ENCODE results near the gene CD84.
"Not testable (repeated sequence)": the region's sequence is repeated elsewhere in the genome, so short reads cannot be mapped to it uniquely, and the experiment has no call there.

CD84 gene

DNA sequence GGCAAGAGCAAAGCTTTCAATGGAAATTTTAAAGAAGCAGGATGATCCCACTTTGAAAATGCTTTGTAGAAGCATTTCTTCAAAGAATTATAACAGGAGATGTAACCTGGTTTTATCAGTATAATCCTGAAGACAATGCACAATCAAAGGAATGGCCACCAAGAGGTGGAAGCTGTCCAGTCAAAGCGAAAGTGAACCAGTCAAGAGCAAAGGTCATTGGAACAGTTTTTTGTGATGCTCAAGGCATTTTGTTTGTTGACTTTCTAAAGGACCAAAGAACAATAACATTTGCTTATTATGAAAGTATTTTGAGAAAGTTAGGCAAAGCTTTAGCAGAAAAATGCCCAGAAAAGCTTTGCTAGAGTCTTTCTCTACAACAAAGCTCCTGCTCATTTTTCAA is 5.5 kb upstream of the CD84 start:
- no peak overlapping the region for H3K4me3 ChIP-seq (ENCODE audit: low read length)
- H3K9me3 ChIP-seq (ENCODE audit: insufficient read depth, low read depth, low read length): no peaks in the 10 kb centered on the region
- H3K27ac ChIP-seq (ENCODE audit: low read depth, low read length): no peak overlapping the region
- no peaks in the 10 kb centered on the region for H3K27me3 ChIP-seq (ENCODE audit: insufficient read depth, low read length)
- H3K4me1 ChIP-seq (ENCODE audit: insufficient read depth, low read length): no peaks in the 10 kb centered on the region
- H3K36me3 ChIP-seq (ENCODE audit: insufficient read depth, low read length): no peaks in the 10 kb centered on the region
- WGBS: 94% methylated on average over 1 of the region's 1 CpG
- H3K9ac ChIP-seq (ENCODE audit: low read depth, low read length): no peak overlapping the region

DNA sequence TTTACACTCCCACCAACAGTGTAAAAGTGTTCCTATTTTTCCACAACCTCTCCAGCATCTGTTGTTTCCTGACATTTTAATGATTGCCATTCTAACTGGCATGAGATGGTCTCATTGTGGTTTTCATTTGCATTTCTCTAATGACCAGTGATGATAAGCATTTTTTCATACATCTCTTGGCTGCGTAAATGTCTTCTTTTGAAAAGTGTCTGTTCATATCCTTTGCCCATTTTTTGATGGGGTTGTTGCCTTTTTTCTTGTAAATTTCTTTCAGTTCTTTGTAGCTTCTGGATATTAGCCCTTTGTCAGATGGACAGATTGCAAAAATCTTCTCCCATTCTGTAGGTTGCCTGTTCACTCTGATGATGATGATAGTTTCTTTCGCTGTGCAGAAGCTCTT is 3.7 kb upstream of the CD84 start:
- H3K27me3 ChIP-seq (ENCODE audit: insufficient read depth, low read length); H3K4me3 ChIP-seq (ENCODE audit: low read length); H3K4me1 ChIP-seq (ENCODE audit: insufficient read depth, low read length); H3K27ac ChIP-seq (ENCODE audit: low read depth, low read length); H3K9me3 ChIP-seq (ENCODE audit: insufficient read depth, low read depth, low read length); H3K9ac ChIP-seq (ENCODE audit: low read depth, low read length); H3K36me3 ChIP-seq (ENCODE audit: insufficient read depth, low read length): not testable (repeated sequence)
- WGBS: 100% methylated on average over 2 of the region's 2 CpGs

DNA sequence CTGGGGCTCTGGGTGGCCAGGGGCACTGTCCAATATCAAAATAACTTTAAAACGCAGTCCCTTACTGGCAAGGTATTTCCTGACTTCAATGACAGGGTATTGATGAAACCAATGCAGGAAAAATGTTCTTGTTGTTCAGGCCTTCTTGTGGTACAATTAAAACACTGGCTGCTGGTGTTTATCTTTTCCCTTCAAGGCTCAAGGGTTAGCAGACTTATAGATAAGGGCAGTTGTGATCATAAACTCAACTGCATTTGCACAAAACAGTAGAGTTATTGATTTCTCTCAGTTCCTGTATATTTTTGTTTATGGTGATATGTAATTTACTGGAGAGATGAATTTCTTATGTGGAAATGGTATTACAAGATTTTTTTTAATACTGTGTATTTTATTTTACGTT is 2.7 kb upstream of the CD84 start:
- no peaks in the 10 kb centered on the region for H3K4me1 ChIP-seq (ENCODE audit: insufficient read depth, low read length)
- no peaks in the 10 kb centered on the region for H3K36me3 ChIP-seq (ENCODE audit: insufficient read depth, low read length)
- no peak overlapping the region for H3K27ac ChIP-seq (ENCODE audit: low read depth, low read length)
- H3K9ac ChIP-seq (ENCODE audit: low read depth, low read length): no peak overlapping the region
- no peak overlapping the region for H3K4me3 ChIP-seq (ENCODE audit: low read length)
- H3K9me3 ChIP-seq (ENCODE audit: insufficient read depth, low read depth, low read length): no peaks in the 10 kb centered on the region
- no peaks in the 10 kb centered on the region for H3K27me3 ChIP-seq (ENCODE audit: insufficient read depth, low read length)
- WGBS: 88% methylated on average over 1 of the region's 2 CpGs

DNA sequence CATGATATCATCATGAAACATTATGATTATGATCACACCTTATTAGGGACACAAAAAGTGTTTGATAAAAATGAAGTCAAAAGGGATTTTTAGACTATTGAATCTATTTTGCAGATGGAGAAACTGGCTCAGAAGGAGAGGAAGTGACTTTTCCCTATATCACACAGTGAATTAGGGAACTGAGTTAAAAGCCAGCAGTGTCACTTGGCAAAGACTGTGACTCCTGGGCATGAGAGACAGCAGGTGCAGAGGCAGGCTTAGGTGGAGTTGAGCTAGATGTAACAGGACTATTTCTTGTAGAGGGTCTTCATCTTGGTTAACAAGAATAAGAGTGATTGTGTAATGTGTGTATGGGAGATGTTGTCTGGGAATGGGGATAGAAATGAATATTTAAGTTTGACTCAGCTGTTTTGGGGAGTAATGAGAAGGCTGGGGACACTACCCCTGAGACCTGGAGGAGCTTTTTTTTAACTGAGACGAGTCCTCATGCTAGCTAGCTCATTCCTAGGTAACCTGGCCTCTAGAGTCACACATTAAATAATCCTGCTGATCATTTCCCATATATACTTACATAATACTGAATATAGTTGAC is 1.0 kb upstream of the CD84 start:
- WGBS: 92% methylated on average over 1 of the region's 1 CpG
- Histone ChIP-seq H3K4me1 (ENCODE audit: insufficient read depth, low read length) (no peaks in the 10 kb centered on the region), H3K36me3 (ENCODE audit: insufficient read depth, low read length) (no peaks in the 10 kb centered on the region), H3K9ac (ENCODE audit: low read depth, low read length) (no peak overlapping the region), H3K27me3 (ENCODE audit: insufficient read depth, low read length) (no peaks in the 10 kb centered on the region), H3K27ac (ENCODE audit: low read depth, low read length) (no peak overlapping the region), H3K9me3 (ENCODE audit: insufficient read depth, low read depth, low read length) (no peaks in the 10 kb centered on the region), H3K4me3 (ENCODE audit: low read length) (no peak overlapping the region)

DNA sequence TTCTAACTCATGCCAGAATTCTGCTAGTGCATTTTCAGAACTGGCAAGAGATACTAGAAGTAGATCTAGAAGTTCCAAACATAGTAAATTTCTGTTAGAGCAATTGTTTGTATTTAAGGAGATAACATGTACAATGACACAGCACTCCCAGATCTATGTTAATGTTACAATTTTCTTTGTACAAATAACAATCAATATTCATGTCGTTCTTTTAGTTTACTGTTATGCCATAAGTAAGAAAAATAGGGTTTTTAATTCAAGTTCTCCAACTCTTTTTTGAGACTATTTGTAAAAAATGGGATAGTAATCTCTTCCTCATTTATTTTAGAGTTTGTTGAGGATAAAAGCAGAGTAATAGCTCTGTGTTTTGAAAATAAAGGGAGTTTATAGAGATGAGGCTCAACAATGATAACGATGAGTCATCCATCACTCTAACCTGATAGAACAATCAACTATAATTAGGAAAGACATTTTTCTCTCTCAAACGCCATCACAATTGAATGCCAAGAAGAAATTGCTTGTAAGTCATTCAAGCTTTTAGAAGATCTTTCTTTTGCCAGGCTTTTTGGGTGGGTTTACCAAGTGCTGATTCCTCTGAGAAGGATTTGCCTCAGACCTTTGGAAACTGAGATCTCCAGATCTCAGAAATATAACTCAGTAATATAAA is 638 bp downstream of the CD84 start:
- no peak overlapping the region for H3K27ac ChIP-seq (ENCODE audit: low read depth, low read length)
- H3K4me1 ChIP-seq (ENCODE audit: insufficient read depth, low read length): no peaks in the 10 kb centered on the region
- no peak overlapping the region for H3K9ac ChIP-seq (ENCODE audit: low read depth, low read length)
- H3K36me3 ChIP-seq (ENCODE audit: insufficient read depth, low read length): no peaks in the 10 kb centered on the region
- 75% methylated on average over 1 of the region's 3 CpGs for WGBS
- H3K27me3 ChIP-seq (ENCODE audit: insufficient read depth, low read length): no peaks in the 10 kb centered on the region
- H3K4me3 ChIP-seq (ENCODE audit: low read length): no peak overlapping the region
- H3K9me3 ChIP-seq (ENCODE audit: insufficient read depth, low read depth, low read length): no peaks in the 10 kb centered on the region

DNA sequence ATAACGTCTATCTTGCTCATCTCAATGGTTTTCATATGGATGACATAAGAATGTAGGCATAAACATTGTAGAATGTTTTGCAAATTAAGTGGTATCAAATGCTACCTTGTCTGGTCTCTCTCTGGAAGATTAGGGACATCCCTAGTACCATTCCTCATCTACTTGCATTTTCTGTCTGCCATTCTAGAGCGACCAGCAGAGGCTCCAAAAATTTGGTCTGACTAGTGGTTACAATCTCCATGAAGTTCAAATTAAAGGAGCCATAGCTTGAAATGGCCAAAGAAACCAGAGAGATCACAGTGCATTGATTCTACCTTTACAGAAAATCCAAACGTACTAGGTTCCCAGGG is 1.1 kb downstream of the CD84 start:
- Histone ChIP-seq H3K36me3 (ENCODE audit: insufficient read depth, low read length) (no peaks in the 10 kb centered on the region), H3K4me1 (ENCODE audit: insufficient read depth, low read length) (no peaks in the 10 kb centered on the region), H3K9ac (ENCODE audit: low read depth, low read length) (no peak overlapping the region), H3K4me3 (ENCODE audit: low read length) (no peak overlapping the region), H3K27me3 (ENCODE audit: insufficient read depth, low read length) (no peaks in the 10 kb centered on the region), H3K27ac (ENCODE audit: low read depth, low read length) (no peak overlapping the region), H3K9me3 (ENCODE audit: insufficient read depth, low read depth, low read length) (no peaks in the 10 kb centered on the region)
- 93% methylated on average over 3 of the region's 3 CpGs for WGBS

DNA sequence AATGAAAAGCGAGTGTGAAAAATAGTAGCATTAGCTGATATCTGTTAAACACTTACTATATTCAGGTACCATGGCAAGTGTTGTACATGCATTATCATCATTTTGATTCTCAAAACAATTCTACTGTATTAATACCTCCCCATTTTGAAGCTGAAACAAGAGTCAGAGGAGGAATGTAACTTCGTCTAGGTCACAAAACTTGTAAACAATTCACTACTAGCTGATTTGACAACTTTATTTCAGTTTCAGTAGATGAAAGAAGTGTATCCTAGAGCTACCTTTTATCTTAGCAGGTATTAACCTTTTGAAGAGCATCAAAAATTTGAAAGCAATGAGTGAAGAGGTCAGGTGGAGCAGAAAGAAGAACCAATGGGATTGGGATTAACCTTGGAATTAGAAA is 1.6 kb downstream of the CD84 start:
- H3K4me1 ChIP-seq (ENCODE audit: insufficient read depth, low read length): no peaks in the 10 kb centered on the region
- no peaks in the 10 kb centered on the region for H3K27me3 ChIP-seq (ENCODE audit: insufficient read depth, low read length)
- H3K36me3 ChIP-seq (ENCODE audit: insufficient read depth, low read length): no peaks in the 10 kb centered on the region
- no peak overlapping the region for H3K4me3 ChIP-seq (ENCODE audit: low read length)
- H3K27ac ChIP-seq (ENCODE audit: low read depth, low read length): no peak overlapping the region
- WGBS: 88% methylated on average over 2 of the region's 2 CpGs
- H3K9ac ChIP-seq (ENCODE audit: low read depth, low read length): no peak overlapping the region
- H3K9me3 ChIP-seq (ENCODE audit: insufficient read depth, low read depth, low read length): no peaks in the 10 kb centered on the region

DNA sequence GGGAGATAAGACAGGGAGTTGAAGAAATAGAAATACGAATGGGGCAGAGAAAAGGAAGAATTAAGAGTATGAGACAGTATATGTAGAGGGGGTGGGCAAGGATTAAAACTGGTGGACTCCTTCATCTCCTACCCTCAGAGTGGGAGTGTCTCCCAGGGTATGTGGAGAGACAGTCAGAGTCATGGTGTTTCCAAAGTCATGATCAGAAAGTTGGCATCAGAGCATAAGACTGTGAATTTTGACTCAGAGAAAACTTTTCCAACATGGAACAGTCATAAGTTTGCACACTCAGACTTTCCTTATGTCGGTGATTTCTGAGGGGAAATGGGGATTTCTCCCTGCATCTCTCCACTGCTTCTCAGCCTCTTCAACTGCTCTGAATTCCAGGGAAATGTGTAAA is 2.4 kb downstream of the CD84 start:
- WGBS: 83% methylated on average over 1 of the region's 2 CpGs
- Histone ChIP-seq H3K36me3 (ENCODE audit: insufficient read depth, low read length) (no peaks in the 10 kb centered on the region), H3K4me3 (ENCODE audit: low read length) (no peak overlapping the region), H3K4me1 (ENCODE audit: insufficient read depth, low read length) (no peaks in the 10 kb centered on the region), H3K27ac (ENCODE audit: low read depth, low read length) (no peak overlapping the region), H3K27me3 (ENCODE audit: insufficient read depth, low read length) (no peaks in the 10 kb centered on the region), H3K9ac (ENCODE audit: low read depth, low read length) (no peak overlapping the region), H3K9me3 (ENCODE audit: insufficient read depth, low read depth, low read length) (no peaks in the 10 kb centered on the region)

DNA sequence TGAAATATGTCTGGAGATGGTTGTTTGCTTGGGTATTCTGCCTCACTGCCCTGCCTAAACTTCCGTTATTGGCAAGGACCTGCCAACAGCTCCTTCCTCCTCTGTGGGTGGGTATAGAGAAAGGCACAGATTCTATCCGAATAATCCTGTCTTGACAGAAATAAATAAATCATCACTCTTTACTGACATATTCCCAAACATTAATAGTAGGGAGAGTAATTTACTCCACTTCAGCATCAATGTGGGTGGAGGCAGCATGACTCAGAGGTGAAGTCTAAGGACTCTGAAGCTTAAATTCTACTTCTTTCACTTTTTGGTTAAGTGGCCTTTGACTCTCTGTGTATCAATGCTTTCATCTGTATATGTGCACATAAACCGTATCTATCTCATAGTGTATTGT is 2.9 kb downstream of the CD84 start:
- Histone ChIP-seq H3K27ac (ENCODE audit: low read depth, low read length) (no peak overlapping the region), H3K27me3 (ENCODE audit: insufficient read depth, low read length) (no peaks in the 10 kb centered on the region), H3K9ac (ENCODE audit: low read depth, low read length) (no peak overlapping the region), H3K36me3 (ENCODE audit: insufficient read depth, low read length) (no peaks in the 10 kb centered on the region), H3K9me3 (ENCODE audit: insufficient read depth, low read depth, low read length) (no peaks in the 10 kb centered on the region), H3K4me3 (ENCODE audit: low read length) (no peak overlapping the region), H3K4me1 (ENCODE audit: insufficient read depth, low read length) (no peaks in the 10 kb centered on the region)
- WGBS: 93% methylated on average over 1 of the region's 3 CpGs

DNA sequence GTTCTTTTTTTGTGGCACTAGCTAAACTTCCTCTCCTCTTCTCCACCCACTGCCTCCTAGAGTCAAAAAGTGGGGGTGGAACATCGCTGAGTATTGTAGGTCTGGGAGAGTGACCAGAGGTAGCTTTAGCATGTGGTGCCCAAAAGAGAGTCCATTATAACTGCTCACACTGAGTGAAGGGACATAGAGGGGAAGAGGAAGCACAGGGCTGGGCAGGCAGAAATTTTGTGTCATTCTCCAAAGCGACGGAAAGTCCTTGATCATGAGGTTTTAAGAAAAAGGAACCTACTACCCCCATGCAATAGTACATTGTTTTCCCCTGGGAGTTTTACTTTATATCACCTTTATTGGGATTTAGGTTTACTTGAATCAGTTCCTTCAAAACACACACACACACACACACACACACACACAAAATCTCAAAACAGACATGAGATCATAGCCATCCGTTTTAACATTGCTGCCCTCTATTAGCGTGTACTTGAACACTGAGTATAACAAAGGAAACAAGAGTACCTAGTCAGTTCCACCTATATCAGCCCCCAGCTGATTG is 4.1 kb downstream of the CD84 start:
- H3K9me3 ChIP-seq (ENCODE audit: insufficient read depth, low read depth, low read length): no peaks in the 10 kb centered on the region
- 90% methylated on average over 5 of the region's 5 CpGs for WGBS
- no peak overlapping the region for H3K27ac ChIP-seq (ENCODE audit: low read depth, low read length)
- H3K9ac ChIP-seq (ENCODE audit: low read depth, low read length): no peak overlapping the region
- H3K4me3 ChIP-seq (ENCODE audit: low read length): no peak overlapping the region
- no peaks in the 10 kb centered on the region for H3K4me1 ChIP-seq (ENCODE audit: insufficient read depth, low read length)
- no peaks in the 10 kb centered on the region for H3K36me3 ChIP-seq (ENCODE audit: insufficient read depth, low read length)
- no peaks in the 10 kb centered on the region for H3K27me3 ChIP-seq (ENCODE audit: insufficient read depth, low read length)

DNA sequence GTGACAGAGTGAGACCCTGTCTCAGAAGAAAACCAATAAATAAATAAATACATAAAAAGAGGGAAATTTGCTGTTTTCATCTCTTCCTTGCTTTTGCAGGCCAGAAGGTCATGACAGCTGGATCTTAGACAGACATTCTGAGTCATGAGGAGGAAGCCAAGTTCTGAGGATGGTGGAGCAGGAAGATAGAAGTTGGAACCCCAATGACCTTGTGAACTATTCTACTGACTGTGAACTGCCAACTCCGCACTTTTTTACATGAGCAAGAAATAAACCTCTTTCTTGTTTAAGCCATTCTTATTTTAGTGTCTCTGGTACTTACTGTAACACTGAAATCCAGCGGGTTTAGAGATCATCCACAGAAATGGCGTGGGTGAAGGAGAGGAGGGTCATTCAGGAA is 8.5 kb downstream of the CD84 start:
- Histone ChIP-seq H3K27me3 (ENCODE audit: insufficient read depth, low read length) (no peaks in the 10 kb centered on the region), H3K4me1 (ENCODE audit: insufficient read depth, low read length) (no peaks in the 10 kb centered on the region), H3K9ac (ENCODE audit: low read depth, low read length) (no peak overlapping the region), H3K9me3 (ENCODE audit: insufficient read depth, low read depth, low read length) (no peaks in the 10 kb centered on the region), H3K36me3 (ENCODE audit: insufficient read depth, low read length) (no peaks in the 10 kb centered on the region), H3K27ac (ENCODE audit: low read depth, low read length) (no peak overlapping the region), H3K4me3 (ENCODE audit: low read length) (no peak overlapping the region)
- 88% methylated on average over 3 of the region's 3 CpGs for WGBS

DNA sequence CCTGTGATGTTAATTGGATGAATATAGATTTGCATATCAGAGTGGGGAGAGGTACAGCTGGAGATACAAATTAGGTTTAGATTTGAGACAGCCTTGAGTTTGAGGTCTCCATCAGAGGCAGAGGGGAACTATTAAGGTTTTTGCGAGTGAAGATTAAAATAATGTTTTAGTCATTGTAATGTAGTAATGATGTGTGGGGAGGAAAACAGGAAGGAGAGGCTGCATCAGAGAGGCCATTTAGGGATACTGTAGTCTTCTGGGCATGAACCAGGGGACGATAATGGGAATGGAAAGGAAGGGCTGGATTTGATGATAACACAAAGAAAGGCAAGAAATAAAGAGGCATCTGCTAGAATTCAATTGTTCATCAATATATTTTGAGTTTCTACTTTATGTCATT is 9.5 kb downstream of the CD84 start:
- no peak overlapping the region for H3K27ac ChIP-seq (ENCODE audit: low read depth, low read length)
- H3K9me3 ChIP-seq (ENCODE audit: insufficient read depth, low read depth, low read length): no peaks in the 10 kb centered on the region
- no peak overlapping the region for H3K9ac ChIP-seq (ENCODE audit: low read depth, low read length)
- WGBS: 88% methylated on average over 2 of the region's 2 CpGs
- H3K4me1 ChIP-seq (ENCODE audit: insufficient read depth, low read length): no peaks in the 10 kb centered on the region
- H3K36me3 ChIP-seq (ENCODE audit: insufficient read depth, low read length): no peaks in the 10 kb centered on the region
- H3K27me3 ChIP-seq (ENCODE audit: insufficient read depth, low read length): no peaks in the 10 kb centered on the region
- no peak overlapping the region for H3K4me3 ChIP-seq (ENCODE audit: low read length)

All from HUES64 (cell line).